HG02938 (cell line): ENCODE data around the gene CECR2.

Source experiments
- ATAC-seq: cut with Tn5 transposase; IDR thresholded peaks from one replicate; pipeline ENCODE4 v1.9.1; 2021; ENCODE audit warnings: mild to moderate bottlenecking, moderate library complexity; ENCODE audit not compliant: unreplicated experiment

Gene CECR2

DNA sequence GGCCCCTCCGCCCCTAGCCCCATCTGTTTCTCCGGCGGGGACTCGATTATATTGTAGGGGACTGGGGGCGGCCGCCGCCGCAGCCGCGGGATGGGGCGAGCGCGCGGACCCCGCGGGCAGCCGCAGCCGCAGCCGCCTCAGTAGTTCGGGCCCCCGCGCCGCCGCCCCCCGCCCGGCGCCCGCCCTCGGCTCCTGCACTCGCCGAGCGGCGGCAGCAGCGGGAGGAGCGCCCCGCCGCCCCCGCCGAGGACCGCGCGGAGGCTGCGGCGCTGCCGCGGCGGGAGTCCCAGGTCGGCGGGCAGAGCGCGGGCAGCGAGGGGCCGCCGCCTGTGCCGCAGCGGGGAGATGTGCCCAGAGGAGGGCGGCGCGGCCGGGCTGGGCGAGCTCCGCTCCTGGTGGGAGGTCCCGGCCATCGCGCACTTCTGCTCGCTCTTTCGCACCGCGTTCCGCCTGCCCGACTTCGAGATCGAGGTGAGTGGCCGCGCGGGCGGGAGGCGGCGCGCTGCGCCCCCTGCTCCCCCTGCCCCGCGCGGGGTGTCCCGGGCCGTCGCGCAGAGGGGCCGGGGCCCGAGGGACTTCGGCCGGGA, at the start of gene CECR2:
TSS of gene CECR2 (plus strand) at position 22 of the 587 bp plus-strand sequence. CDS start at position 346, 324 bp downstream.
- ATAC-seq: no peak

DNA sequence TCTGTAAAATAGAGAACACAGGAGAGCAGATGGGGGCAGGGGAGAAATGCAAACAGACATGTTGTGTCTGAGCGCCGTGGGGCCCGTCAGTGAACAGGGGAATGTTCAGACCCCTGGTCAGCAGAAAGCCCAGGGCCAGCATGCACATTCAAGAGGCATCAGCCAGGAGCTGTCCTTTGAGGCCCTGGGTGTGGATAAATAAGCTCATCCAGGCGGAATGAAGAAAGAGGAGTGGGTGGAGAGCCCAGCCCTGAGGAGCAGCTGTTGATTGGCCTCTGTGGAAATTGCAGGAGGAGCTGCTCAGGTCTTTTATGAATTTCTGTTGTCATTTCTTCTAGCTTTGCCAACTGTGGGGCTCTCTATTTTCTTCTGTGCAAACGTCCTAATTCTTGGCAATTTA, 49.7 kb upstream of the CECR2 start:
- ATAC-seq: no peak

DNA sequence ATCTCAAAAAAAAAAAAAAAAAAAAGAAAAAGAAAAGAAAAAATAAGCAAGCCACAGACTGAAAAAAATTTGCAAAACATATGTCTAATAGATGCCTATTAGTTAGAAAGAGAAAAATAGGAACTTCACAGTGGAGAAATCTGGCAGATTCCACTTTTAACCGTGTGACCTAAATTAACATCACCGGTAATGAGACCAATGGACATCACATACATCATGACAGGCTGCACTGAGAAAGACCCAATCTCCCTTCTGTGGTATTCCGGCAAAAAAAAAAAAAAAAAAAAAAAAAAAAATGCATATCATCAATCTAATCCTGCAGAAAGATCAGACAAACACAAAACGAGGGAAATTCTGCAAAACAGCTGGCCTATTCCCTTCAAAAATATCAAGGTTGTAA, 46.7 kb upstream of the CECR2 start:
- no peak for ATAC-seq

DNA sequence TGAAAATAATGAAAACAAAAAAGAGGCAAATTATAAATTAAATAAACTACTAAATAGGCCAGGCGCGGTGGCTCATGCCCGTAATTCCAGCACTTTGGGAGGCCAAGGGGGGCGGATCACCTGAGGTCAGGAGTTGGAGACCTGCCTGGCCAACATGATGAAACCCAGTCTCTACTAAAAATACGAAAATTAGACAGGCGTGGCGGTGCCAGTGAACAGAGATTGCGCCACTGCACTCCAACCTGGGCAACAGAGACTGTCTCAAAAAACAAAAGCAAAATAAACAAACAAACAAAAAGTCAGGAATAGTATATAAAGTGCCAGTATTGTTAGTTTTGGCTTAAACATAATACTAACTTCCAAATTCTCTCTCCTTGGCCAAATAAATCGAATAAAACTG, 37.6 kb upstream of the CECR2 start:
- ATAC-seq: no peak

DNA sequence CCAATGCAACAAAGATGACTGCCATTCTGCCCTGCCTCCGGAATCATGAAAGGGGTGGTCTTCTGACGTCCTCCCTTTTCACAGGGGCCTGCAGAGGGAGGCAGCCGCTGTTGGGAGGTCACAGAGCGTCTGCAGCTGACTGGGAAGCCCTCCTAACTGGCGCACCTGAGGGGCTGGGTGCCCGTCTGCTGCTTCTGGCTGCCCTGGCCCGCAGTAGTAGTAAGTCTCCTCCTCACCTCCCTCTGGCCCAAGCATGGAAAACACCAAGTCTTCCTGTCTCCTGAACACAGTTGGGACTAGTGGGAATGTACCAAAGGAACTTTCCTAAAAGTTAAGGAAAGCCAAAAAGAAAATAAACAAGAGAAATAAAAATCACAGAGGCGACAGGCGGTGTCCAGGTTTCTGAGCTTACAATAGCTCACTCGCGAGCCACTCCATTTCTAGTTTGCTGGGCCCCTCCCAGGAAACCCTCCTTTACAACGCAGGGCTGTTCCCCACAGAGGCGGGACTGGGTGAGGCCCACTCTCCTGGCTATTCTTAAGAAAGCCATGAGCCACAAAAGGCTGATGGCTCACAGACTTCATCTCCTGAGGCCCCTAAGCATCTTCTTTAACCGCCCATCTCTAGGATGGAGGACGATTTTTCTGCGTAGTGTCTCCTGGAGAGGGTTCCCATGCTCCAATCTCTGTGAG, 37.0 kb upstream of the CECR2 start:
- ATAC-seq: no peak

DNA sequence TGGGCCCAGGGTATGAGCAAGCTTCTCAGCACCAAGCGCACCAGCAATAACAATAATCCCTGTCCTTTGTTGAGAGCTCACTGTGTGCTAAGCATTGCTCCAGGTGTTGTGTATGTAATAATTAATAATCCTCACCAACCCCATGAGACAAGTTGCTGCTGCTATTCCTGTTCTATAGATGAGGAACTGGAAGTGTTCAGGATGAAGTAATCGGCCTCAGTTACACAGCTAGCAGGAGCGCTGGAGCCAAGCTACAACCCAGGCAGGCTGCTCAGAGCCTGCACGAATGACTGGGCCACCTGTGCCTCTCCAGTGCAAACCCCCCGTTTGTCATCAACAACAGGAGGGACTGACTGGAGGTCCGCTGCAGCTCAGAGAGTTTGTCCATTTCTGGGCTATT, 35.2 kb upstream of the CECR2 start:
- no peak for ATAC-seq

DNA sequence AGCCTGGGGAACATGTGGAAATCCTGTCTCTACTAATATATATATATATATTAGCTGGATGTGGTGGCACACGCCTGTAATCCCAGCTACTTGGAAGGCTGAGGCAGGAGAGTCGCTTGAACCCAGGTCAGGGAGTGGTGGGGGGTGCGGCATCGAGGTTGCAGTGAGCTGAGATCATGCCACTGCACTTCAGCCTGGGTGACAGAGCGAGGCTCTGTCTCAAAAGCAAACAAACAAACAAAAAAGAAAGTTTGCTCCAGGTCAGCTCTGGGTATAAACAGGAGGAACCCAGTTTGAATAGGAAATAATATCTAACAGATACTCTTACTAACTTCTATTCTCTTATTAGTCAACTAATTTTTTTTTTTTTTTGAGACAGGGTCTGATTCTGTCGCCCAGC, 34.3 kb upstream of the CECR2 start:
- no peak for ATAC-seq

DNA sequence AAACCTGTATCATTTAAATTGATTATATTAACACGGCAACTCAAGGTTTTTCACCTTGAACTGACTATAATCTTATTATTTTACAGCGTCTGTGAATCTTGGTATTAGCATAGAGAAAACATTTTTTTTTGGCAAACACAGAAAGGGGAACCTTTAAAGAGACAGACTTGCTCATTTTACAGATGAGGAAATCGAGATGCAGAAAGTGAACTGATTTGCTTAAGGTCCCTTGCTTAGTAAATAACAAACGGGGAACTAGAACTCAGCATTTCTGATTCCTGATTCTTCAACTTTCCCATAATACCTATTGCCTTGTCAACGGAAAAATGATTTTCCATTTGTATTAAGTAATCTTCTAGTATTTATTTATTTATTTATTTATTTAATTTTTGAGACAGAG, 33.2 kb upstream of the CECR2 start:
- ATAC-seq: no peak

DNA sequence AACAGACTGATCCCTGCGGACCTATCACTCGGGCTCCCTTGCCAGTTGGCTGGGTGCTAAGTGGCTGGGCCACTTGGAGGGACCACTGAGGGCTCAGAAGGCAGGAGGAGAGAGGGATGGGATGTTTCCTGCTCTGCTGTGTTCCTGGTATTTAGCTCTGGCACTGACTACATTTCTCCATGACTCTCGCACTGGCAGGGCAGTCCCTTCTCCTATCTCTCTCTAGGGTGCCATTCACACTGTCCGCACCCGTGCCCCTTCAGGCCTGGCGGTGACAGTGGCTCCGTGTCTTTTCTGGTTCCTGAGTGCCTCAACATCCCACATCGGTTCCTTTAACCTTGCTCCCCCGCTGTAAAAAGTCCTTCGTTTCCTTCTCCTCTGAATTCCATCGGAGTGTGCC, 31.6 kb upstream of the CECR2 start:
- ATAC-seq: no peak

DNA sequence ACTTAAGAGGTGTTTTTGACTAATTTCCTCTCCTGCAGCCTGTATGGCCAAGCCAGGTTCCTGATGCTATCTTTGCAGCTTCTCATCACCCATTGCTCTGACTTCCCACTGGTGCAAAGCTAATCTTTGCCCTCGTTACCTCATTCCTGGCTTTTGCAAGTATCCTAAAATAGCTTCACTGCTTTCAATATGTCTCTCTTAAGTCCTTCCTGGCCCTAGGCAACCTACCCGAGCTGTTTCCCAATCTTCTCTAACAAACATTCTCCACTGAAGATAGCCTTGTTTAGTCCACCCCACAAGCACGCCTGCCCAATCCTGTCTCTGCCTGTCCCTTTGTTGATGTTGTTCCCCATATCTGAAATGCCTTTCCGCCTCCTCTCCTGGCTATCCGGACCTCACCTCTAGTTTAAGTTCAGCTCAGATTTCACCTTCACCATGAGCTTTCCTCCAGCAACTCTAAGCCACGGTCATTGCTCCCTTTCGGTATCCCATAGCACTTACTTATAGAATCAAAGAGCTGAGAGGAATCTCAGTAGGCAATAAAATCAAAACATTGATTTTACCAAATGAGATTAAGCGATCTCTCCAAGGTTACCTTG, 30.1 kb upstream of the CECR2 start:
- ATAC-seq: no peak

DNA sequence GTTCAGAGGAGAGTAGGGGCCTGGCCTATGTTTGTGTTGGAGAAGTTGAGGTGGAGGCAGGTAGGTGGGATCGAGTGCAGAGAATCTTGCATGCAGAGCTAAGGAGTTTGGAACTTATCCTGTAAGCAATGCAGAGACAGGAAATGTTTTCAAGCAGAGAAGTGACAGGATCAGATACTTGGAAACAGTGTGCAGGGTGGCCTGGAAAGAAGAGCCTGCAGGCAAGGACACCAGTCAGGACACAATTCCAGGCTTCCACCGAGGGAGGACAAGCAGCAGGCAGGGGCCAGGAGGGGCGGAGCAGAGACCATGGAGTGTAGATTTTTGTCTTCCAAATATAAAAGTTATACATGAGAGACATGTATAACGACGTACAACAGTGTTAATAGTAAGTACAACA, 26.9 kb upstream of the CECR2 start:
- ATAC-seq: no peak

DNA sequence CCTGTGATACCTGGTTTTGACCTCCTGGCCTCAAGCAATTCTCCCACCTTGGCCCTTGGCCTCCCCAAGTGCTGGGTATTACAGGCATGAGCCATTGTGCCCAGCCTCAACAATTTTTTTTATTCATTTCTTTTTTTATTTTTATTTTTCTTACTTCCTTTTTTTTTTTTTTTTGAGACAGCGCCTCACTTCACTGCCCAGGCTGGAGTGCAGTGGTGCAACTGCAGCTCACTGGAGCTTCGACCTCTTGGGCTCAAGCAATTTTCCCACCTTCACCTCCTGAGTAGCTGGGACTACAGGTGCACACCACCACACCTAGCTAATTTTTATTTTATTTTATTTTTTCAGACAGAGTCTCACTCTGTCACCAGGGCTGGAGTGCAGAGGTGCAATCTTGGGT, 25.5 kb upstream of the CECR2 start:
- no peak for ATAC-seq

DNA sequence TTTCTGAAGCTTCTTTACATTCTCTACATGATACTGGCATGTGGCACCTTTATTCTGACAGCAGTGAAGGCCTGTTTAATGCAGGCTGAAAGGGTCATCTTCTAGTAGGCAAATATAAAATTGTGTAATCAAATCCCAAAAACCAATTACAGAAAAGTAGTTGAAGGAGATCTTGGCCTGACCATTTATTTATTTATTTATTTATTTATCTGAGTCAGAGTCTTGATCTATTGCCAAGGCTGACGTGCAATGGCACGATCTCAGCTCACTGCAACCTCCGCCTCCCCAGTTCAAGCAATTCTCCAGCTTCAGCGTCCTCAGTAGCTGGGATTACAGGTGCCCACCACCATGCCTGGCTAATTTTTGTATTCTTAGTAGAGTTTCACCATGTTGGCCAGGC, 22.7 kb upstream of the CECR2 start:
- no peak for ATAC-seq

DNA sequence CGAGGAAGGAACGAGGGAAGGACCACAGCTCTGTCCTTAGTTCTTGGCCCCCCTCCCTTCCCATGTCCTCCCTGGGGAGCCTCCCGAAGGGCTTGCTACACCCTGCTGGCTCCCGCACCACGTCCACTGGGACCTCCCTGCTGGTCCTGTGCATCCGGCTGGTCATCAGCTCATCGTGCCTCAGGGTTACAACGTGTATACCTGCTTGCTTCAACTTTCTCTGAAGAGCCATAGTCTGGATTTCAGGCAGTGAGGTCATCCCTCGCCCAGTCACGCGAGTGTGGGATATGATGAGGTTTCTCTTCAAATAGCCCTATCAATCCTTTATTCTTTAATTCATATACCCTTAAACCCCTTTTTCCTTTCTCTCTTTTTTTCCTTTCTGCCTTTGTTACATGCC, 21.5 kb upstream of the CECR2 start:
- ATAC-seq: no peak

DNA sequence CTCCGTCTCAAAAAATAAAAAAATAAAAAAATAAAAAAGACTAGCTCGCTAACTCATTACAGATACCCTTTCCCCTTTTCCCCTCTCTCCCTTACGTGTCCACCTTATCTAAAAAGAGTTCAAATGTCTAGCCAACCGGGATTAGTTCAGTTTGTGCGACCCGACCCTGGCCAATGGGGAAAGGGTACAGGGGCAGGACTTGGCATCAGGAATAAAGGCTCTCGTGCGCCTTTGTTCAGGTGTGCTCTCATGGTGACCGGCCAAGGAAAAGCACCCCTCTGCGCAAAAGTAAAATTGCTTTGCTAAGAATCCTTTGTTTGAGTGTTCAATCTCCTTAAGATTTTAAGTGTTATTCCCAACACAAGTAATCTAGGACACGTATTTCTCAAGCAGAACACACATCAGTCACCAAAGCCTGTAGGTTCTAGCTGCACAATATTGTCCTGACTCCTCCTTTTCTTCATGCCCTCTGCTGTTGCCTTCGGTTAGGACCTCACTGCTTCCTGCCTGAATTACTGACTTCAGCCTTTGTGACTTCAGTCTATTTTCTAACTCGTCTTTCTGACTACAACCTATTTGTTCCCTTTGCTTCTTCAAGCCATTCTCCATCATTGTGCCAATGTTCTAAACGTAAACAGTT, 20.7 kb upstream of the CECR2 start:
- no peak for ATAC-seq

DNA sequence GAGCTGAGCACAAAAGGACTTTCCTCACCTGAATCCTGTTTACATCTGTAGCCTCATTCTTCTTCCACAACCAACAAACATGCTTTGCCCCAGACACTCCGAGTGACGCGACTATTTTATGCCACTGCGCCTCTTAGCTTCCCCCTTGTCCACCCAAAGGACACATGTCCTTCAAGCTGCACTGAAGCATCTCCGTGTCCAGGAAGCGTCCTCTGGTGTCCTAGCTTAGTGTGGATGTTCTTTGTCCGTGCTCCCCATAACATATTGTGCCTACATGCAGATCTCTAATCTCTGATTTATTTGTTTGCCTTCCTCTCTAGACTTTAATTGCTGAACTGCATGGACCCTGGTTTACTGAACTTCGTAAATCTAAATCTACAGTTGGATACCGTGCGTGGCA, 20.1 kb upstream of the CECR2 start:
- ATAC-seq: no peak

DNA sequence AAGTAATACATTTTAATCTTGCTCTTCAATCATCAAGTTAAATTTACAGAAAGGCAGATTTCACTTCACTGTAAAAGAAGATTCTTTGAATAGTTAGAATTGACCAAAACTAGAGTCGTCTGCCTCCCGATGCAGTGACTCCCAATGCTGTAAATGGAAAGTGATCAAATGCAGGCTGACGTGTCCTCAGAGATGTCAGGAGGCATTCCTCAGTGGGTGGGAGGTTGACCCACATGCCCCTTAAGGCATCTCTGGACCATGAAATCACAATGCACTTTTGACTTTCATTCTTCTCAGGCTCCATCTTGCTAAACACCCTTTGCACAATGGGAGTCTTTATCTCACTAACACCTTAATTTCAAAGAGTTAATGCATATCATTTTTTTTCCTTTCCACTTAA, 19.0 kb upstream of the CECR2 start:
- ATAC-seq: no peak

DNA sequence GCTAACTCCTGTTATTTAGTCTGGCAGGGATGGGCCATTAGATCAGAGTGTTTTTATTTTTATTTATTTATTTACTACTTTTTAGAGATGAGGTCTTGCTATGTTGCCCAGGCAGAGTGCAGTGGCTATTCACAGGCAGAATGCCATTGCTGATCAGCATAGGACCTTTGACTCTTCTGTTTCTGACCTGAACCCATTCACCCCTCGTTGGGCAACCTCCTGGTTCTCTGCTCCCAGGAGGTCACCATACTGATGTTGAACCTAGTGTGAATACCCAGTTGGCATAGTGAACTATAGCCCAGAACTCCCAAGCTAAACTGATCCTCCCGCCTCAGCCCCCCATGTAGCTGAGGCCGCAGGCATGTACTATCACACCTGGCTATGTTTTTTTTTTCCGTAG, 16.5 kb upstream of the CECR2 start:
- no peak for ATAC-seq

DNA sequence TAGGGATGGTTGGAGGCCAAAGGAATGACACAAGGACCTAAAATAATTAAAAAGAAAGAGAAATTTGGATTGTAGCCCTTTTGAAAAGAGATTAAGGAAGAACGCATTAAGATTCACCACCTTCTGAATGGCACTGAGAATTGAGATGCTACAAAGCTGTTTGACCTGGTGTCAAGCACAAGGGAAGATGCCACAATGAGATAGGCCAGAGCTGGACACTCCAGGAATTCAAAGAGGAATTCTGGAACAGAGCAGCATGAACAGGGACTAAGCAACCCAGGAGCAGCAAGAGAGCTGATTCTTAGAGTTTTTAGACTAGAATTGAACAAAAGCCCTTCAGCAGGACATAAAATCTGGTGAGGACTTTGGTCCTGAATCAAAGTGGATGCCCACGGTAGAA, 11.6 kb upstream of the CECR2 start:
- ATAC-seq: no peak

DNA sequence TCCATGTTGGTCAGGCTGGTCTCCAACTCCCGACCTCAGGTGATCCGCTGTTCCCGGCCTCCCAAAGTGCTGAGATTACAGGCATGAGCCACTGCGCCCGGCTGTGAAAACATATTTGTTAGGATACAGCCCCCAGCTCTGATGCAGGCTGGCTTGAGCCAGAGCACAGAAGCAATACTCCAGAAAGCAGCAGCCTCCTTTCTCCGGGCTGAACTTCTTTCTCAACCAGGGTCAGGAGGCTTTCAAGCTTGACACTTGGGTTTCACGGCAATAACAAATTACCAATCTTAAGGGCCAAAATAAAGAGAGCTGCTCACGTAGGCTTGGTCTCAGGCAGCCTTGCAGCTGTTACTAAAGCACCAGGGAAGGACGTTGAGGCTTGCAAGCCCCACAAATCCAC, 10.8 kb upstream of the CECR2 start:
- ATAC-seq: no peak

DNA sequence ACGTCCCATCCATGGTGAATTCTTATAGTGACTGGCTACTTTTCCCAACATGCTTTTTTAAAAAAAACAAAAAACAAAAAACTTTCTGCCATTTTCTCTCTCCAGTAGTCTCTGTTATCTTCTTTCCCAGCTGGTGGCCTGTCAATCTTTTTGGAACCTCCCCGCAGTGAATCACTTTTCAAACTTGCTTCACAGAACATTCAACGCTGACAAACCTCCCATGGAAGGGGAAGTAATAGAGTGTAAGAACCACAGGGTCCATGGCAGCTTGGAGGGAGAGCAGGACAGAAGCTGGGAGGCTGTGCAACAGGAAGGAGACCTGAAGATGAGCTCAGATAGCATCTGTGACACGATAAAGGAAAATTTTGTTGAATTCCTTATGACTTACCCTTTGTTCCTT, 9.8 kb upstream of the CECR2 start:
- no peak for ATAC-seq

DNA sequence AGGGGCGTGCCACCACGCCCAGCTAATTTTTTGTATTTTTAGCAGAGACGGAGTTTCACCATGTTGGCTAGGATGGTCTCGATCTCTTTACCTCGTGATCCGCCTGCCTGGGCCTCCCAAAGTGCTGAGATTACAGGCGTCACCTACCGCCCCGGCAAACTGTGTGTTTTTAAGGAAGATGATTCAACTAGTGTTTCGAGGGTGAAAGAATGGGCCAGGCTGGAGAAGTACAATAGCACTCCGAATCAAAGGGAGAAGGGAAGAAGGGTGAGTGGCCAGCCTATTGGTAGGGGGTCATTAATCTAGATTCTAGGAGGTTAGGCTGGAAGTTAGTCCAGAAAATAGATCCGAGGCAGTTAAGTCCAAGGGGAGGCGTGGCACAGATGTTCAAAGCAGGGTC, 2.9 kb upstream of the CECR2 start:
- no peak for ATAC-seq
